ENCODE measurements around the gene ADAMTS8.

ADAMTS8 gene

GRCh38 chr11:130390071-130390758, 38.2 kb downstream of the ADAMTS8 start:
- DNase-seq, result no peak

GRCh38 chr11:130389335-130389935, 39.0 kb downstream of the ADAMTS8 start:
- DNase-seq, result no peak

- peak in 1 of 5 donors; percentile 31 for DNase-seq
Observed at GRCh38 chr11:130388607-130389205, 39.7 kb downstream of the ADAMTS8 start.

GRCh38 chr11:130386056-130386455, 42.4 kb downstream of the ADAMTS8 start:
- no peak for DNase-seq

DNA sequence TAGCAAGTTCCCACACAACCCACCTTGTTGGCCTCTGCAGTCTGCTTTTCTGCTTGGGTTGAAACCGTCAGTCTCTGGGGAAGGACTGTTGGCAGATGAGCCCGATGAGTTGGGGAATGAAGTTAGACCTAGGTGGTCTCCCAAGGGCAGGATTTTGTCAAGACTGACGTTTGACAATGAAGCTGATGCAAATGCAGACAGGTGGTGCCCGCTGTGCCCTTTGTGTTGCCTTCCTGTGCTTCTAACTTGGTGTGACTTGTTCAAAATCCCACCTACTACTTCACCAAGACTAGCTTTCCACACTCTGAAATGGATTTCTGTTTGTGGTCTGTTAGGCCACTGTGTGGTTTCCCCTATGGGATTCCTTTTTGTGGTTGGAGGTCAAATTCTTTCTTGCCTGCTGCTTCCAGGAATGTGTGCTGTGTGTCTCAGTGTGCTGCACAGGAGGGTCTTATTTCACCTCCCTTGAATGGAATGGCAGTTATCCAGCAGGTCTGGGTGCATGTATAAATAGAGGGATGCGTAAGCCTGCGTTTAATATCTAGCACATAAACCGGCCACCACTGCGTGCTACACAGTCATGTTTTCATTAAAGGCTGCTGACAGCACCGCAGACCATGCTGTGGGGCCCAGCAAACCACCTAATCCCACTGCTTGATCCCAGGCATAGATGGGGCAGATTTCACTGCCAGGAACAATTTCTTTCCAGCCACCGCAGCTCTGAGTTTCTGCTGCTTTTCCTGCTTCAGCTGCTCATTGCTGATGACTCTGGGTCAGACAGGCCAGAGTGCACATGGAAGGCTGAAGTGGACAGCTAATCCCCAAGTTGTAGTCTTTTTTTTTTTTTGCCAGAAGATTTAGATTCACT, 44.8 kb downstream of the ADAMTS8 start:
- DNase-seq, result no peak

DNA sequence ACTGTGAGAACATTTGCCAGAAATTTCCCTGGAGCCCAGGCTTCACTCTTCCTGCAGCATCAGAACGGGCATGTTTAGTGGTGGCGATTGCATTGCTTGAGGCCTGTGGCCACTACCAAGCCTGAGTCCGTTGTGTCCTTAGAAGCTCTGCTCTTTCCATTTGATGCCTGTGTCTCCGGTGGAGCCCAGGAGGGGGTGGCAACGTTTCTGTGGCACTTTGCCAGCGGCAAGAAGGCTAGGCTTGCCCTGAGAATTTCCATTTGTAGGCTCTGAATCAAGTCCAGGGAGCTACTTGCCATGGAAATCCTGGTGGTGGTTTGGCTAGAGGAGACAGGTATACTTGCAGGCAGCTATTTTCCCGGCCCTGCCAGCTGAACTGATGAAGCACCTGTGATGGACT, 47.1 kb downstream of the ADAMTS8 start:
- DNase-seq, result no peak

DNA sequence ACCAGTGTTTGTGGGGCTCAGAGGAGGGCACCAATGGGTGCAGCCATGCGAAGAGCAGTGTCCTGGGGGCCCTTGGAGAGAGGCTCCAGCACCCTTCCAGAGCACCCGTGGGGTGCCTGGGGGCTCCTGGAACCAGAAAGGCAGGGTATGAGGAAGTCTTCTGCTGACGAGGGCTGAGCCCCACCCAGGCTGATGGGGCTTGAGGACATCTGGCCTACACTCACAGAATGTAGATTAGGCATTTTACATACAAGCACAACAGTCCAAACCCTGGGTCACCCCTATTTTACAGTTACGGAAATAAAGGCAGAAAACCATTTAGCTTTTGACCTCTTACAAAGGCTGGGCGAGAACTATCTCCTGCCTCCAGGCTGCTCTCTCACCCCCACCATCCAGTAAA, 47.6 kb downstream of the ADAMTS8 start:
- no peak for DNase-seq

GRCh38 chr11:130379276-130379675, 49.1 kb downstream of the ADAMTS8 start:
- DNase-seq, result no peak

- no peak for DNase-seq
Observed at GRCh38 chr11:130370845-130371590, 57.4 kb downstream of the ADAMTS8 start.

DNA sequence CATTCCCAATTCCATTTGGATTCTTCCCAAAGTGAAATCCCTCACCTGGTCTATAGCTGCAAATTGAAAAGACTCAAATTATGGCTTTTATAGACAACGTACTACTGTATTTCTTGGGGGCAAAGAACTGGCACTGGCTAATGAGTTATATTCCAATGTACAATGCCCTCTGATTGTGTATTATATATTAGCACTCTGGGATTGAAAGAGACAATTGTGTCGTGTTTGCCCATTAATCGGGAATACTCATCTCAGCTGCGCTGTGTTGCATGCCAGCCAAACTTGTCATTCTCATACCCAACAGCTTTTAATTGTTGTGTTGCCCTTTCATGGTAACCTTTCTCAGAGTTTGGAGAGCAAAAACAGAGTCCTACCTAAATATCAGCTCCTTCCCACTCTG, 58.7 kb downstream of the ADAMTS8 start:
- no peak for DNase-seq

DNA sequence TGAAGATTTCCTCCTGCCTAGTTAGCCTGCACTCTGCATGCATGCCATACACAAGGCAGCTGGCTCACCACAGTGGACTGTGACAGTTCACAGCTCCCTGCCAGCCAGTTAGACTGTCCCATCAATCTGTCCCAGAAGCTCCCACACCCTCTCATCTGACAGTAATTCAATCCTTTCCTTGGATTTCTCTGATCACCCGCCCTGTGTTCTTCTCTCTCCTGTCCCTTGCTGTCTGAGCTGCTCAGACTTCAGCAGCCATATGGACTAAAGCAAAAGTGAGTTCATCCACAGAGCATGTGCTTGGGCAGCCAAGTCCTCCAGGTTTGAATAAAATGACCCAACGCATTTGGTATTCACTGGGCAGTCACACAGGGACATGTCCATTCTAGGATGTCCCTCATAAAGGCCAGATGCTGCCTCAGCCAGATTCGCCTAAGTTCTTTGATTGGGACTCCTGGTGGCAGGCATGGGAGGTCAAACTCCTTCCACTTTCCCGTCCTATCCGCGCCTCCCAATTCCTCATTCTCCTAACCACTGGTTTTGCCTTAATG, 59.2 kb downstream of the ADAMTS8 start:
- DNase-seq, result no peak

DNA sequence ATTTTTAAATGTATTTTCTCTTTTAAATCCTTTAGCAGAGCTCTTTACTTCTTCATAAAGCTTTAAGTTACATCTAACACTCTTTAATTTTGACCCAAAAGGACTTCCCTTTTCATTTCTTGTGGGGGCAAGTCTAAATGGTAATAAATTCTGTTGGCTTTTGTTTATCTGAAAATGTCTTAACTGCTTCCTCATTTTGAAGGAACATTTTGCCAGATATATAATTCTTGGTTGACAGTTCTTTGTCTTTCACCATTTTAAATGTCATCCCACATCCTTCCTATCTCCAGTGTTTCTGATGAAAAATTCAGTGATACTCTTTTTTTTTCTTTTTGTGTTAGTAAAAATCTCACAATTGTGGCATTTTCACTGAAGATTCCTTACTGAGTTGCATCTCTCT, 69.0 kb downstream of the ADAMTS8 start:
- no peak for DNase-seq

- DNase-seq, result no peak
Observed at GRCh38 chr11:130358398-130358797, 70.0 kb downstream of the ADAMTS8 start.
